ENCODE results near the gene SEMA6B.

Gene SEMA6B

DNA sequence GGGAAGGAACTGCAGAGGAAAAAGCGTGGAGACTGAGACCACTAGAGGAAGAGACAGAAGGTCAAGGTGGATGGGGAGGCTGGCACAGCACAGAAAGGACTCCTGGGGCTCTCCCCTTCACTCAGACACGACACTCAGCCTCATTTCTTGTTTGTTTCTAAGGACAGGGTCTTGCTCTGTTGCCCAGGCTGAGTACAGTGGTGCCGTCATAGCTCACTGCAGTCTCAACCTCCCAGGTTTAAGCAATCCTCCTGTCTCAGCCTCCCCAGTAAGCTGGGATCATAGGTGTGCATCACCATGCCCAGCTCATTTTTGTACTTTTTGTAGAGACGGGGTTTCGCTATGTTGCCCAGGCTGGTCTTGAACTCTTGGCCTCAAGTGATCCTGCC lies 11.4 kb upstream of the SEMA6B start:
- TF ChIP-seq FOXP2 (optimal IDR thresholded peaks at IDR 0.05; ENCODE audit: borderline replicate concordance, extremely low read depth, extremely low read length, insufficient read depth) (no peak), SIN3A (IDR thresholded peaks at IDR 0.05; ENCODE audit: borderline replicate concordance, insufficient read depth, low read length) (no peak), TAF1 (IDR thresholded peaks at IDR 0.05; ENCODE audit: borderline replicate concordance, insufficient read depth, low read length) (no peak), POLR2AphosphoS5 (IDR thresholded peaks at IDR 0.05; ENCODE audit: low read depth, low read length) (no peak)
- TF ChIP-seq, protein P1, sequence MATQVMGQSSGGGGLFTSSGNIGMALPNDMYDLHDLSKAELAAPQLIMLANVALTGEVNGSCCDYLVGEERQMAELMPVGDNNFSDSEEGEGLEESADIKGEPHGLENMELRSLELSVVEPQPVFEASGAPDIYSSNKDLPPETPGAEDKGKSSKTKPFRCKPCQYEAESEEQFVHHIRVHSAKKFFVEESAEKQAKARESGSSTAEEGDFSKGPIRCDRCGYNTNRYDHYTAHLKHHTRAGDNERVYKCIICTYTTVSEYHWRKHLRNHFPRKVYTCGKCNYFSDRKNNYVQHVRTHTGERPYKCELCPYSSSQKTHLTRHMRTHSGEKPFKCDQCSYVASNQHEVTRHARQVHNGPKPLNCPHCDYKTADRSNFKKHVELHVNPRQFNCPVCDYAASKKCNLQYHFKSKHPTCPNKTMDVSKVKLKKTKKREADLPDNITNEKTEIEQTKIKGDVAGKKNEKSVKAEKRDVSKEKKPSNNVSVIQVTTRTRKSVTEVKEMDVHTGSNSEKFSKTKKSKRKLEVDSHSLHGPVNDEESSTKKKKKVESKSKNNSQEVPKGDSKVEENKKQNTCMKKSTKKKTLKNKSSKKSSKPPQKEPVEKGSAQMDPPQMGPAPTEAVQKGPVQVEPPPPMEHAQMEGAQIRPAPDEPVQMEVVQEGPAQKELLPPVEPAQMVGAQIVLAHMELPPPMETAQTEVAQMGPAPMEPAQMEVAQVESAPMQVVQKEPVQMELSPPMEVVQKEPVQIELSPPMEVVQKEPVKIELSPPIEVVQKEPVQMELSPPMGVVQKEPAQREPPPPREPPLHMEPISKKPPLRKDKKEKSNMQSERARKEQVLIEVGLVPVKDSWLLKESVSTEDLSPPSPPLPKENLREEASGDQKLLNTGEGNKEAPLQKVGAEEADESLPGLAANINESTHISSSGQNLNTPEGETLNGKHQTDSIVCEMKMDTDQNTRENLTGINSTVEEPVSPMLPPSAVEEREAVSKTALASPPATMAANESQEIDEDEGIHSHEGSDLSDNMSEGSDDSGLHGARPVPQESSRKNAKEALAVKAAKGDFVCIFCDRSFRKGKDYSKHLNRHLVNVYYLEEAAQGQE (IDR thresholded peaks at IDR 0.05; ENCODE audit: insufficient read depth in 1 of 2, low read depth in 2 of 2, low read length in 2 of 2) = no peak

DNA sequence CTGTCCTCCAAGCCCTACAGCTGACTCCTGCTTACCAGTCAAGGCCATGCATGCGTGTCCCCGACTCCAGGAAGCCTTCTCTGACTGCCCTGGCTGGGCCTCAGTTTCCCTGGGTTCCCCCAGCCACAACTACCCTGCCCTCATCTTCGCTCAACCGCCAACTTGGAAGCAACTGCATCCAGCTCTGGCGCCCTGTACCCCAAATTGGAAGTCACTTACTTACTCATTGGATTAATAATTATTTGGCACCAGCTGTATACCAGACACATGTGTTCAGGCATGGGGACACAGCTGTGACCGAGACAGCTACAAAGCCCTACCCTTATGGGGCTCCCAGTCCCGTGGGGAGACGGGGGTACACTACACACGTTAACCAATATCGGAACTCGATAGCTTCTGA lies 10.9 kb upstream of the SEMA6B start:
- no peak for TF ChIP-seq TAF1 (IDR thresholded peaks at IDR 0.05; ENCODE audit: borderline replicate concordance, insufficient read depth, low read length)
- no peak for TF ChIP-seq FOXP2 (optimal IDR thresholded peaks at IDR 0.05; ENCODE audit: borderline replicate concordance, extremely low read depth, extremely low read length, insufficient read depth)
- TF ChIP-seq, protein P1 (IDR thresholded peaks at IDR 0.05; ENCODE audit: insufficient read depth in 1 of 2, low read depth in 2 of 2, low read length in 2 of 2) = no peak
- no peak for TF ChIP-seq POLR2AphosphoS5 (IDR thresholded peaks at IDR 0.05; ENCODE audit: low read depth, low read length)

DNA sequence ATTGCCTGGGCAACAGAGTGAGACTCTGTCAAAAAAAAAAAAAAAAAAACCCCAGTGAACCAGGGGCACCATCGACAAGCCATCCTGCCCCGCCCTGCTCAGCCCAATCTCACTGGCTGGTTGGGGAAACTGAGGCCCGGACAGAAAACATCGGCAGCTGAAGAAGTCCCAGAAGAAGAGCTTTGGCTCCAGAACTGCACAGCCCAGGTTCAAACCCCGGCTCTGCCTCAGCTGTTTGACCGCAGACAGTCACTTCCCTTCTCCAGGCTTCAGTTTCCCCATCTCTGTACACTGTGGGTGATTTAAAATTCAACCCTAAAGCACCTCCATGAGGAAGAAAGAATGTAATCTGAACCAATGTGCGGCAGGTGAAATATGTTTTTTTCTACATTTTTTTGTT lies 9.4 kb upstream of the SEMA6B start:
- no peak for TF ChIP-seq SIN3A (IDR thresholded peaks at IDR 0.05; ENCODE audit: borderline replicate concordance, insufficient read depth, low read length)
- TF ChIP-seq TAF1 (IDR thresholded peaks at IDR 0.05; ENCODE audit: borderline replicate concordance, insufficient read depth, low read length) = no peak
- no peak for TF ChIP-seq POLR2AphosphoS5 (IDR thresholded peaks at IDR 0.05; ENCODE audit: low read depth, low read length)
- TF ChIP-seq, protein P1 (IDR thresholded peaks at IDR 0.05; ENCODE audit: insufficient read depth in 1 of 2, low read depth in 2 of 2, low read length in 2 of 2) = no peak
- no peak for TF ChIP-seq FOXP2 (optimal IDR thresholded peaks at IDR 0.05; ENCODE audit: borderline replicate concordance, extremely low read depth, extremely low read length, insufficient read depth)

DNA sequence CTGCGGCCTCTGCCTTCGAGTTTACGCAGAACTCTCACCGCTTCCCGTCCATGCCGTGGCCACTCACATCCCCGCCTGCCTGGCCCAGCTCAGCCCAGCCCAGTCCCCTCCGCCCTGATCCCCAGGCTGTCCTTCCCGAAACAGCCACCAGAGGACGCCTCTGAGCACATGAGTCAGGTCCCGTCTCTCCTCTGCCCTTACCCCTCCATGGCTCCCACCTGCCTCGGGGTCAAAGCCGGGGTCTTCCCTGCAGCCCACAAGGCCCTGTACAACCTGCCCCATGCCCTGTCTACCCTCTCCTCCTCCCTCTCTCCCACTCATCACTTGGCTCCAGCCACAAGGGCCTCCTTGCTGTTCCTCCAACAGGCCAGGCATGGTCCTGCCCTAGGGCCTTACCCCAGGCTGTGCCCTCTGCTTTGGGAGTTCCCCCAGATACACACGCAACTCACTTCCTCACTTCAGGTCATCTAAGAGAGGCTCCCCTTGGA lies 8.1 kb upstream of the SEMA6B start:
- TF ChIP-seq SIN3A (IDR thresholded peaks at IDR 0.05; ENCODE audit: borderline replicate concordance, insufficient read depth, low read length) (no peak), FOXP2 (optimal IDR thresholded peaks at IDR 0.05; ENCODE audit: borderline replicate concordance, extremely low read depth, extremely low read length, insufficient read depth) (peak; percentile 70), POLR2AphosphoS5 (IDR thresholded peaks at IDR 0.05; ENCODE audit: low read depth, low read length) (no peak)

DNA sequence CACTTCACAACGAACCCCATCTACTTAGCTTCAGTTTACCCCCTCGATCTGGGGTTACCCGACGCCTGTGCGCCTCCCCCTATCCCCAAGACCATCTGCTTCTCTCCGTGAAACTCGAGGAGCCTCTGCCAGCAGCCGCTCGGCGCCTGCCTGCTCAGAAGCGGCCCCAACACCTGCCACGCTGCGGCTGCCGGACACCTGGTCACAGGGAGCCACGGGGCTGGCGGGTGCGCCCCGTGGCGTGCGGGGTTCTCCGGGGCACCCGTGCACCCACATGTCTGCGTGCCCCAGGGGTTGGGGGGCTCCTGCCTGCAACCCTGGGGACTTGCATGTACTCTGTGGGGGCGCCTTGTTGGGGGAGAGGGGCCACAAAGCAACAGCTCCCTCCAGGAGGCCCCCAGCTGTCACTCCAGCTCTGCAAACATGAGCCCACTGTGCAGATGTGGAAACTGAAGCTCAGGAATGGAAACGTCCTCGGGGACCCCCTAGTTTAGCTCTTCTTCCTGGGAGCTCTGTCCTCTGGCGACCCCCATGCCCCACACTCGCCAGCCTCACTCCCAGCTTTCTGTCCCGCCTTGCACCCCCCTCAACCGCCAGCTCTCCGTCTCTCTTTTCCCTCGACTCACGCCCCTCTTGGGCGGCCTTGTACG lies 7.0 kb upstream of the SEMA6B start:
- TF ChIP-seq SIN3A (IDR thresholded peaks at IDR 0.05; ENCODE audit: borderline replicate concordance, insufficient read depth, low read length) (no peak), FOXP2 (optimal IDR thresholded peaks at IDR 0.05; ENCODE audit: borderline replicate concordance, extremely low read depth, extremely low read length, insufficient read depth) (no peak), POLR2AphosphoS5 (IDR thresholded peaks at IDR 0.05; ENCODE audit: low read depth, low read length) (no peak), TAF1 (IDR thresholded peaks at IDR 0.05; ENCODE audit: borderline replicate concordance, insufficient read depth, low read length) (no peak)
- TF ChIP-seq, protein P1 (IDR thresholded peaks at IDR 0.05; ENCODE audit: insufficient read depth in 1 of 2, low read depth in 2 of 2, low read length in 2 of 2) = no peak
